ENCODE results near the gene NPFFR2.
"Not testable (repeated sequence)": the region's sequence is repeated elsewhere in the genome, so short reads cannot be mapped to it uniquely, and the experiment has no call there.

The NPFFR2 gene

DNA sequence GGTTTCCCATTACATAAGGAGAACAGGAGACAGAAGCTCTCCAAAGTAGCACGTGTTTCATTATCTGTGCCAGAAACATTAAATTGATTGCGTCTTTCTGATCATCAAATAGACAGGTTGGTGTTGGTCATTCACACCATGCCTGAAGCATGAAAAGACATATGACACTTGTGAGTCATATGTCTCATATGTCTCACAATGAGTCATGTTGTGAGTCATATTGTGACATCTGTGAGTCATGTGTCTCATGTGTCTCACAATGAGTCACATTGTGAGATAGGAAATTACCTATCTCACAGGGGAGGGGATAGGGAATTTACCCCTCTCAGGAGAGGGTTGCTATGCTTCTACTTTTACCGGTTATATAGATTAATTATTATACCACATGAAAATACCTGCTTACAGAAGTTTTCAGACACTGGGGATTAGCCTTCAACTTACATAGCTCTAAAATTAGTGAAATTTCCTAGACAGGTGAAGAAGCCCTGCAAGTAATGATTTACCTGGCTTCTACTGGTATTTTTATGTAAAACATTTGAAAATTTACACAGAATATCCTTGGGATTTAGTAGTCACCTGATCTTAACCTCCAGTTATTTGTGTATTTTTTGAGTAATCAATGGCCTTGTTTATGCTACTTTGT, 80.8 kb downstream of the NPFFR2 start:
- DNase-seq (ENCODE audit: low read depth), result no peak

DNA sequence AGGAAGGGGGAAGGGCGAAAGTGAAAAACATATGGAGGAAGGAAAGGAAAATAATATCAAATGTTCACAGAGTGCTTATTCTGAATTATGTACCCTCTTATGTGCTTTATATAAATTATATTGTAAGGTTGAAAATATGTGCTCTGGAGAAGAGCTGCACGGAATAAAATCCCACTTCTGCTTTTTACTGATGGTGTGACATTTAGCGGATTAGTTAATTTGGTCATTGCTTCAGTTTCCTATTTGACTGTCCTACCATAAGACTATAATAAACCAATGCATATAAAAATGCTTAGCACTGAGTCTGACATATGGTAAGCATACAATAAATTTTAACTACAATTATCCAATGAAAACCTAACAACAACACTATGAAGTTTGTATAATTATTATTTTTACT, 86.2 kb downstream of the NPFFR2 start:
- DNase-seq (ENCODE audit: low read depth), result no peak

DNA sequence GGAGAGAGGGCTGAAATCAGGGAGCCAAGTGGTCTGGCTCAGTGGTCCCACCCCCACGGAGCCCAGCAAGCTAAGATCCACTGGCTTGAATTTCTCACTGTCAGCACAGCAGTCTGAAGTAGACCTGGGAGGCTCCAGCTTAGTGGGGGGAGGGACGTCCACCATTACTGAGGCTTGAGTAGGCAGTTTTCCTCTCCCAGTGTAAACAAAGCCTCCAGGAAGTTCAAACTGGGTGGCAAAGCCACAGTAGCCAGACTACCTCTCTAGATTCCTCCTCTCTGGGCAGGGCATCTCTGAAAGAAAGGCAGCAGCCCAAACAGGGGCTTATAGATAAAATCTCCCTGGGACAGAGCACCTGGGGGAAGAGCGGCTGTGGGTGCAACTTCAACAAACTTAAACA, 88.1 kb downstream of the NPFFR2 start:
- no peak for DNase-seq (ENCODE audit: low read depth)

DNA sequence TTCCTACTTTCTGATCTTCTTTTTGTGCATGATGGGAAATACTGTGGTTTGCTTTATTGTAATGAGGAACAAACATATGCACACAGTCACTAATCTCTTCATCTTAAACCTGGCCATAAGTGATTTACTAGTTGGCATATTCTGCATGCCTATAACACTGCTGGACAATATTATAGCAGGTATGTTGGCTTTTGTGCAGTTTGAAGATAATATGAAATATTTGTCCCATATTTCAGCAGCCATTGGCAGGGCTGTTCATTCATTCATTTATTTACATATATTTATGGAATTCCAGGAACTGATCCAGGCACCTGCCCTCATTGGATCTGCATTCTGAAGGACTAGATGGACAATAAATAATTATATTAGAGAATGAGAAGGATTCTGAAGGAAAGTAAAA, 96.9 kb downstream of the NPFFR2 start:
- no peak for DNase-seq (ENCODE audit: low read depth)

DNA sequence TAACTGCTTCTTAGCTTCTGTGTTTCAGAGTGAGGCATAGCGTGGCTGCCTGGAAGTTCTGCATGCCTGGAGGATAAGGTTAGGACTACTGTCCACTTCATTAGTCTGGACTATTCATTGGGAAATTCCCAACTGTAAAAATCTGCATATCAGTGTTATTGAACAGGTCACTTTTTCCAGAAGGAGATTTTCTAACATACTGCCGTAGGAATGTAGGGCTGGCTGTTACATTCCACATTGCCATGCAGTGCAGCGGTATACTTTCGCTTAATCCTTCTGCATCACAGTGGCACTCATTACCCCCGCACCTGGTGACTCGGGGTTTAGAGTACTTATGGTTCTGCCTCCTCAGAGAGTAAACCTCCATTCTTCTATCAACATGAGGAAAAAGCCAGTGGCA, 104.6 kb downstream of the NPFFR2 start:
- DNase-seq (ENCODE audit: low read depth), result no peak

DNA sequence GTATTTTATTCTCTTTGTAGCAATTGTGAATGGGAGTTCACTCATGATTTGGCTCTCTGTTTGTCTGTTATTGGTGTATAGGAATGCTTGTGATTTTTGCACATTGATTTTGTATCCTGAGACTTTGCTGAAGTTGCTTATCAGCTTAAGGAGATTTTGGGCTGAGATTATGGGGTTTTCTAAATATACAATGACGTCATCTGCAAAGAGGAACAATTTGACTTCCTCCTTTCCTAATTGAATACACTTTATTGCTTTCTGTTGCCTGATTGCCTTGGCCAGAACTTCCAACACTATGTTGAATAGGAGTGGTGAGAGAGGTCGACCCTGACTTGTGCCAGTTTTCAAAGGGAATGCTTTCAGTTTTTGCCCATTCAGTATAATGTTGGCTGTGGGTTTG, 108.2 kb downstream of the NPFFR2 start:
- DNase-seq (ENCODE audit: low read depth), result not testable (repeated sequence)

DNA sequence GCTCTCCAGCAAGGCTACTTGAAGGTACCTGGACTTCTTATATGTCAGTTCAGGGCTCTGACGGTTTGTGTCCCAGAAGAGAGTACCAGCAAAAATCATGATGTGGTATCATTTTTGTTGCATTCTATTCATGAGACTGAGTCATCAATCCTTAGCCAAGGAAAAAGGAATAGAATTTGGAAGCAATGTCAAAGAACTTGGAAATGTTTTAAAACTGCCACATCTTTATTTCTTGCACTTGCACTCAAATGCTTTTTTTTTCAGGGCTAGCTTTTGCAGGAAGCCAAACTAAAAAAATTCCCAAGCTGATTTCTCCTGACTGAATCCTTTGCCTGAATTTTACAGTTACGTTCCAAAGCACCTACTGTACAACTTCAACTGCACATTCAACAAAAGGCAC, 112.4 kb downstream of the NPFFR2 start:
- DNase-seq (ENCODE audit: low read depth), result no peak

DNA sequence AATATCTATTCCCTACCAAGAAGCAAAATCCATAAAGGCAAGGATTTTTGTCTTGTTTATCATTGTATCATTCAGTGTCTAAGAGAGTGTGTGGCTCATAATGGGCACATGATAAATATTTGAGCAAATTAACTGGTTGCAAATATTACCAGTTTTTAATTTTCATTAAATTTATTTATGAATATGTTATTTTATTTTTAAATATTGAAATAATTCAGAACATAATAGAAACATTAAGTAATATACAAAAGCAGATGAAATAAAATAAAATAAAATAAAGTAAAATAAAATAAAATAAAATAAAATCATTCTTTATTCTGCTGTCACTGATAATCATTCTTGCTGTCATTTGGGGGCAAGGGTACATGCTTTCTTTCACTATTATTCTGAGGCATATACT, 120.9 kb downstream of the NPFFR2 start:
- no peak for DNase-seq (ENCODE audit: low read depth)

DNA sequence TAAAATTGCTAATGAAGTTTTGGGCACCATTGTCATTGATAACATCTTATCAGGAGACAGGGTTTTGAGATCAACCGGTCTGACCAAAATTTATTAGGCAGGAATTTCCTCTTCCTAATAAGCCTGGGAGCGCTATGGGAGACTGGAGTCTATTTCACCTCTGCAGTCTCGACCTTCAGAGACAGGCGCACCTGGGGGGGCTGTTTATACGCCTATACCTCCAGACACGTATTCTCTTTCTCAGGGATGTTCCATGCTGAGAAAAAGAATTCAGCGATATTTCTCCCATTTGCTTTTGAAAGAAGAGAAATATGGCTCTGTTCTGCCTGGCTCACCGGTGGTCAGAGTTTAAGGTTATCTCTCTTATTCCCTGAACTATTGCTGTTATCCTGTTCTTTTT, 121.8 kb downstream of the NPFFR2 start:
- DNase-seq (ENCODE audit: low read depth), result not testable (repeated sequence)

DNA sequence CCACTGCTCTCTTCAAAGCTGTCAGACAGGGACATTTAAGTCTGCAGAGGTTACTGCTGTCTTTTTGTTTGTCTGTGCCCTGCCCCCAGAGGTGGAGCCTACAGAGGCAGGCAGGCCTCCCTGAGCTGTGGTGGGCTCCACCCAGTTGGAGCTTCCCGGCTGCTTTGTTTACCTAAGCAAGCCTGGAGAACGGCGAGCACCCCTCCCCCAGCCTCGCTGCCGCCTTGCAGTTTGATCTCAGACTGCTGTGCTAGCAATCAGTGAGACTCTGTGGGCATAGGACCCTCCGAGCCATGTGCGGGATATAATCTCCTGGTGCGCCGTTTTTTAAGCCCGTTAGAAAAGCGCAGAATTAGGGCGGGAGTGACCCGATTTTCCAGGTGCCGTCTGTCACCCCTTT, 137.5 kb downstream of the NPFFR2 start:
- DNase-seq (ENCODE audit: low read depth), result not testable (repeated sequence)

DNA sequence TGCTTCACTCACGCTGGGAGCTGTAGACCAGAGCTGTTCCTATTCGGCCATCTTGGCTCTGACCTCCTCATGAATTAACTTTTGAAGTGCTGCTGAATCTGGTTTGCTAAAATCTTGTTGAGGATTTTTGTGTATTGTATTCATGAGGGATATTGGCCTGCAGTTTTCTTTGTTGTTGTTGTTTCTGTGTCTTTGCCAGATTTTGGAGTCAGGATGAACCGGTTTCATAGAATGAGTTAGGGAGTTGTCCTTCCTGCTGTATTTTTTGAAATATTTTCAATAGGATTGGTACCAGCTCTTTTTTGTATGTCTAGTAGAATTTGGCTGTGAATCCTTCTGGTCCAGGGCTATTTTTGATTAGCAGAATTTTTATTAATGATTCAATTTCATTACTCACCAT, 138.1 kb downstream of the NPFFR2 start:
- no peak for DNase-seq (ENCODE audit: low read depth)

DNA sequence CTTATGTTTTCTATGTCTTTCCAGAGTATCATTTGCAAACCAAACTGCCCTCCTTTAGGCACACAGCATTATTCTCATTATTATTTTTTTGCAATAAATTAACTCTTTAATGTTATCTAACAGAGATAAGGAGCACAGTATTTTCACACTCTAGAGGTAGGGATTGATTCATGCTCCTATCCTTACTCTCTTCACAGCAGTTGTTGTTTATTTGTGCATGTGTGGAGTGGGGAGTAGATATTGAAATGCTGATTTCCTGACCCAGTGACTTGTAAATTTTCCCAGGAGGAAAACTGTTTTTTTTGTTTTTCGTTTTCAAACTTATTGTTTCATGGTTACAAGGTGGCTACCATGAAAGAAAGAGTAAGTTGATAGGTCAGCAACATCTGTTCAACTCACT, 140.0 kb downstream of the NPFFR2 start:
- no peak for DNase-seq (ENCODE audit: low read depth)

DNA sequence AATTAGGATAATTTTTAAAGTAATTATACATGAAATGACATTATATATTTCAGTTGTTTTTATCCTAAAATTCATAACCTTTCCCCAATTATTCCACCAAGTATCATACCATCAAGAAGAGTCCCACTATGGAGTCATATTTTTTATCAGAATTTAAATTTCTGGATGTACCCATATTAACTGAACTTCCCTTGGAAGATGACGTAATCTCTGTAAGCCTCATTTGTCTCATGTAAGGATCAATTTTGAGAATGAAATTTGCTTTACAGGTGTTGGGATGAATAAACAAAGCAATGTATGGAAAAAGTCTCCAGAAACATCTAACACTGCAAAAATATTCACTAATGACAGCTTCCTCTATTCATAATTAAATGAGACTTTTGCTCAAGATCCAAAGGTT, 147.5 kb downstream of the NPFFR2 start:
- DNase-seq (ENCODE audit: low read depth), result no peak

DNA sequence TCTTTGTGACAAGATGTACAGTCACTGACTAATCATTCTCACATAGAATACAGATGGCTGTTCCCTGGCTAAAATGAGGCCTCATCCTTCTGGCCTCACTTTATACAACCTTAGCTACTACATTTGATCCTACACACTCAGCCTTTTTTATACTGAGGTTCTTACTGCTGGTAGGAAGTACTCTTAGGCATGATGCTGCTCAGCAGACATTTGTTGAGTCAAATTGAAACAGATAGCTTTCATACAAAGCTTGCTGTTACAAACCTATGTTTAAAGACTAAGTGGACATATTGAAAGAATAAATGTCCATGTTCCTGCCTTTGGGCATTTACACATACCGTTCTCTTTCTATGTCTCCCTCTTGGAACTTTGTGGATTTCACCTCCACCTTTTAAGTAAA, 154.9 kb downstream of the NPFFR2 start:
- no peak for DNase-seq (ENCODE audit: low read depth)

DNA sequence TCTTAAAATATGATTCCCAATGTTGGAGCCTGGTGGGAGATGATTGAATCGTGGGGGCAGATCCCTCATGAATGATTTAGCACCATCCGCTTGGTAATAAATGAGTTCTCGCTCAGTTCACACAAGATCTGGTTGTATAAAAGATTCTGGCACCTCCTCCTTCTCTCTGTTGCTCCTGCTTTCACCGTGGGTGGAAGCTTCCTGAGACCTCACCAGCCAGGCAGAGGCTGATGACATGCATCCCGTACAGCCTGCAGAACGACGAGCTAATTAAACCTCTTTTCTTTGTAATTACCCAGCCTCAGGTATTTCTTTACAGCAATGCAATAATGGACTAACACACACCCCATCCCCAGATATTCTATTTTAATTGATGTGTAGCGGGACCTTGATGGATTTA, 162.2 kb downstream of the NPFFR2 start:
- no peak for DNase-seq (ENCODE audit: low read depth)

DNA sequence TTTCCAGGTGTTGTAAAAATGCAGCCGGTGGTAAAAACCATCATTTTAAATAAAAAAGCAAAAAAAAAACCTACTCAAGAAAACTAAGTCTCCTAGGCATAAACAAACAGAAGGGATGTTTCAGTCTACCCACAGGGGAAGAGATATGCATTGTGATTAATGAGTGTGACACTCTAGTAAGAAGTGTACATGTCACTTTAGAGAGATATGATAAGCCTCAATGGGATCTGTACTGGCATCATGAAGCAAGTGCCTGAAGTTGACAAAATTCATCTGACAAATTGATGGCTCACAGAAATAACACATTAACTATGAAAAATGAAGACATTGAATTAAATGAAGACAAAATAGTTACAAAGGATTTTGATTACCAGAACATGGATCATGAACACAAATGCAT, 162.7 kb downstream of the NPFFR2 start:
- no peak for DNase-seq (ENCODE audit: low read depth)

All from T-helper 22 cell (primary cell).